ENCODE data around the gene HELB.

GRCh38 chr12:66345212-66345611, 42.9 kb downstream of the HELB start:
- TF ChIP-seq, protein P1, sequence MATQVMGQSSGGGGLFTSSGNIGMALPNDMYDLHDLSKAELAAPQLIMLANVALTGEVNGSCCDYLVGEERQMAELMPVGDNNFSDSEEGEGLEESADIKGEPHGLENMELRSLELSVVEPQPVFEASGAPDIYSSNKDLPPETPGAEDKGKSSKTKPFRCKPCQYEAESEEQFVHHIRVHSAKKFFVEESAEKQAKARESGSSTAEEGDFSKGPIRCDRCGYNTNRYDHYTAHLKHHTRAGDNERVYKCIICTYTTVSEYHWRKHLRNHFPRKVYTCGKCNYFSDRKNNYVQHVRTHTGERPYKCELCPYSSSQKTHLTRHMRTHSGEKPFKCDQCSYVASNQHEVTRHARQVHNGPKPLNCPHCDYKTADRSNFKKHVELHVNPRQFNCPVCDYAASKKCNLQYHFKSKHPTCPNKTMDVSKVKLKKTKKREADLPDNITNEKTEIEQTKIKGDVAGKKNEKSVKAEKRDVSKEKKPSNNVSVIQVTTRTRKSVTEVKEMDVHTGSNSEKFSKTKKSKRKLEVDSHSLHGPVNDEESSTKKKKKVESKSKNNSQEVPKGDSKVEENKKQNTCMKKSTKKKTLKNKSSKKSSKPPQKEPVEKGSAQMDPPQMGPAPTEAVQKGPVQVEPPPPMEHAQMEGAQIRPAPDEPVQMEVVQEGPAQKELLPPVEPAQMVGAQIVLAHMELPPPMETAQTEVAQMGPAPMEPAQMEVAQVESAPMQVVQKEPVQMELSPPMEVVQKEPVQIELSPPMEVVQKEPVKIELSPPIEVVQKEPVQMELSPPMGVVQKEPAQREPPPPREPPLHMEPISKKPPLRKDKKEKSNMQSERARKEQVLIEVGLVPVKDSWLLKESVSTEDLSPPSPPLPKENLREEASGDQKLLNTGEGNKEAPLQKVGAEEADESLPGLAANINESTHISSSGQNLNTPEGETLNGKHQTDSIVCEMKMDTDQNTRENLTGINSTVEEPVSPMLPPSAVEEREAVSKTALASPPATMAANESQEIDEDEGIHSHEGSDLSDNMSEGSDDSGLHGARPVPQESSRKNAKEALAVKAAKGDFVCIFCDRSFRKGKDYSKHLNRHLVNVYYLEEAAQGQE (IDR thresholded peaks at IDR 0.05; ENCODE audit: insufficient read depth in 1 of 2, low read depth in 2 of 2, low read length in 2 of 2), result no peak
- TF ChIP-seq POLR2AphosphoS5 (IDR thresholded peaks at IDR 0.05; ENCODE audit: low read depth, low read length) (no peak), TAF1 (IDR thresholded peaks at IDR 0.05; ENCODE audit: borderline replicate concordance, insufficient read depth, low read length) (no peak), SIN3A (IDR thresholded peaks at IDR 0.05; ENCODE audit: borderline replicate concordance, insufficient read depth, low read length) (no peak)
